IMR-90 (cell line): ENCODE data around the gene UBN1.

Experiments
- CHD1 ChIP-seq: IDR thresholded peaks from 2 replicates; pipeline ENCODE4 v1.6.1; 2012; ENCODE audit warnings: low read depth, low read length, improper control_type of control experiment
- MXI1 ChIP-seq: IDR thresholded peaks from 2 replicates; pipeline ENCODE4 v1.6.1; 2012; ENCODE audit warnings: low read depth, mild to moderate bottlenecking, low read length, moderate library complexity, borderline replicate concordance
- POLR2A ChIP-seq: IDR thresholded peaks from 2 replicates; pipeline ENCODE4 v1.6.1; 2012; ENCODE audit warnings: mild to moderate bottlenecking, low read depth, low read length
- RCOR1 ChIP-seq: IDR thresholded peaks from 2 replicates; pipeline ENCODE4 v1.6.1; 2012; ENCODE audit warnings: mild to moderate bottlenecking, low read length, improper control_type of control experiment; ENCODE audit not compliant: insufficient replicate concordance
- TF ChIP-seq, protein P1 (sequence below): conservative IDR thresholded peaks from 2 replicates; pipeline ENCODE4 v1.5.1; 2012; ENCODE audit warnings: mild to moderate bottlenecking, low read depth, low read length, improper control_type of control experiment
- TF ChIP-seq, protein P2 (sequence below): fragments of 150-350 bp; IDR thresholded peaks from 2 replicates; pipeline ENCODE4 v1.6.1; 2017; ENCODE audit warnings: mild to moderate bottlenecking, antibody characterized with exemption, low read length, low read depth

GRCh38 chr16:4899474-4899846 lies 52.2 kb downstream of the UBN1 start:
- TF ChIP-seq, protein P1, sequence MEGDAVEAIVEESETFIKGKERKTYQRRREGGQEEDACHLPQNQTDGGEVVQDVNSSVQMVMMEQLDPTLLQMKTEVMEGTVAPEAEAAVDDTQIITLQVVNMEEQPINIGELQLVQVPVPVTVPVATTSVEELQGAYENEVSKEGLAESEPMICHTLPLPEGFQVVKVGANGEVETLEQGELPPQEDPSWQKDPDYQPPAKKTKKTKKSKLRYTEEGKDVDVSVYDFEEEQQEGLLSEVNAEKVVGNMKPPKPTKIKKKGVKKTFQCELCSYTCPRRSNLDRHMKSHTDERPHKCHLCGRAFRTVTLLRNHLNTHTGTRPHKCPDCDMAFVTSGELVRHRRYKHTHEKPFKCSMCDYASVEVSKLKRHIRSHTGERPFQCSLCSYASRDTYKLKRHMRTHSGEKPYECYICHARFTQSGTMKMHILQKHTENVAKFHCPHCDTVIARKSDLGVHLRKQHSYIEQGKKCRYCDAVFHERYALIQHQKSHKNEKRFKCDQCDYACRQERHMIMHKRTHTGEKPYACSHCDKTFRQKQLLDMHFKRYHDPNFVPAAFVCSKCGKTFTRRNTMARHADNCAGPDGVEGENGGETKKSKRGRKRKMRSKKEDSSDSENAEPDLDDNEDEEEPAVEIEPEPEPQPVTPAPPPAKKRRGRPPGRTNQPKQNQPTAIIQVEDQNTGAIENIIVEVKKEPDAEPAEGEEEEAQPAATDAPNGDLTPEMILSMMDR = no peak
- TF ChIP-seq MXI1 = no peak
- TF ChIP-seq, protein P2, sequence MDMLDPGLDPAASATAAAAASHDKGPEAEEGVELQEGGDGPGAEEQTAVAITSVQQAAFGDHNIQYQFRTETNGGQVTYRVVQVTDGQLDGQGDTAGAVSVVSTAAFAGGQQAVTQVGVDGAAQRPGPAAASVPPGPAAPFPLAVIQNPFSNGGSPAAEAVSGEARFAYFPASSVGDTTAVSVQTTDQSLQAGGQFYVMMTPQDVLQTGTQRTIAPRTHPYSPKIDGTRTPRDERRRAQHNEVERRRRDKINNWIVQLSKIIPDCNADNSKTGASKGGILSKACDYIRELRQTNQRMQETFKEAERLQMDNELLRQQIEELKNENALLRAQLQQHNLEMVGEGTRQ = no peak
- no peak for TF ChIP-seq POLR2A
- no peak for TF ChIP-seq CHD1
- TF ChIP-seq RCOR1 = no peak
